Fibroblast of lung (primary cell): ENCODE measurements around the gene FOXA3.

Source experiments
- EZH2 ChIP-seq: IDR thresholded peaks from 2 replicates; pipeline ENCODE4 v1.5.1; 2012; ENCODE audit warnings: low read length, control low read depth, mild to moderate bottlenecking; ENCODE audit errors: missing control alignments
- TF ChIP-seq, protein P1 (sequence below), 2 donors: IDR thresholded peaks in 1 of 2; conservative IDR thresholded peaks in 1 of 2; 1 replicate in 1 of 2; 2 replicates in 1 of 2; pipeline ENCODE4 v1.5.1; 2011 to 2012; ENCODE audit warnings: low read length in 2 of 2, control low read depth in 1 of 2, inconsistent platforms in 1 of 2, low read depth in 1 of 2, mild to moderate bottlenecking in 1 of 2

DNA sequence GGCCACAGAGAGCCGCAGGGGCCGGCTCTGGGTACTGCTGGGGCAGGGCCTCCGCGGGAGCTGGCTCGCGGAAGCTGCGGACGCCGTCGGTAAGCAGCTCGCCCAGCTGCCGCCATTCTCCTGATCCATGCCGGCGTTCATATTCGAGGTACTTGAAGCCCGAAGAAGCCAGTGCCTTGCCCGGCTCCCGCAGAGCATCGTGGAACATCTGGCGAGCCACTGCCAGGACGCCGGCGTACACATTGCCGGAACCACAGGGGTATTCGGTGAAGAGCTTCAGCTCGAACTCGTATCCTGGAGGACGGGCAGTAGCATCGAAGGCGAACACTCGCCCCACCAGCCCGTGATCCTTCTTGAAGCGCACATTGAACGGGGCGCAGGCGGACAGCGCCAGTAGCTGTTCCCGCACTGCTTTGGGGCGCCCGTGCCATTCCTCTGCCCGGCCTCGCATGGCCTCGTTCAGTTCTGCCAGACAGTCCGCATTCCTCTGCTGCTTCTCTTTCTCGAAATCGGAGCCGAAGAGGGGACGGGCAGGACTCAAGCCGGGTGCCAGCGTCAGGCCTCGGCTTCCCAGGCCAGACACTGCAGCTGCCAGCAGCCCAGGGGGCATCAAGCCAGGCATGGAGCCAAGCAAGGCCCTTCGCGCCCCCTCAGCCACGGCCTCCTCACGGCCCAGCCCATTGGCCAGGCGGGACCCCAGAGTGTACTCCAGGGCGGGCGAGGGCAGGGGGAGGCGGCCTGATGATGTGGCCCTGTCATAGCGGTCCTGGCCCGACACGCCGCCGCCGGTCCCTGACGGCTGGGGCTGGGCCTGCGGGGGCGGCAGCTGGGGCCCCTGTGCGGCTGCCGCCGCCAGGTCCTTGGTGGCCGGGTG lies 20.8 kb downstream of the FOXA3 start:
- TF ChIP-seq, protein P1, sequence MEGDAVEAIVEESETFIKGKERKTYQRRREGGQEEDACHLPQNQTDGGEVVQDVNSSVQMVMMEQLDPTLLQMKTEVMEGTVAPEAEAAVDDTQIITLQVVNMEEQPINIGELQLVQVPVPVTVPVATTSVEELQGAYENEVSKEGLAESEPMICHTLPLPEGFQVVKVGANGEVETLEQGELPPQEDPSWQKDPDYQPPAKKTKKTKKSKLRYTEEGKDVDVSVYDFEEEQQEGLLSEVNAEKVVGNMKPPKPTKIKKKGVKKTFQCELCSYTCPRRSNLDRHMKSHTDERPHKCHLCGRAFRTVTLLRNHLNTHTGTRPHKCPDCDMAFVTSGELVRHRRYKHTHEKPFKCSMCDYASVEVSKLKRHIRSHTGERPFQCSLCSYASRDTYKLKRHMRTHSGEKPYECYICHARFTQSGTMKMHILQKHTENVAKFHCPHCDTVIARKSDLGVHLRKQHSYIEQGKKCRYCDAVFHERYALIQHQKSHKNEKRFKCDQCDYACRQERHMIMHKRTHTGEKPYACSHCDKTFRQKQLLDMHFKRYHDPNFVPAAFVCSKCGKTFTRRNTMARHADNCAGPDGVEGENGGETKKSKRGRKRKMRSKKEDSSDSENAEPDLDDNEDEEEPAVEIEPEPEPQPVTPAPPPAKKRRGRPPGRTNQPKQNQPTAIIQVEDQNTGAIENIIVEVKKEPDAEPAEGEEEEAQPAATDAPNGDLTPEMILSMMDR (conservative IDR thresholded peaks at IDR 0.05 in 1 of 2, IDR thresholded peaks at IDR 0.05 in 1 of 2; ENCODE audit: low read depth in 1 of 2, low read length in 2 of 2): no peak
- no peak for TF ChIP-seq EZH2
